Tibial nerve (tissue), 4 donors: ENCODE measurements around the gene ATF2. TPM values are rescaled to one million over a fixed set of nuclear protein-coding genes. Genes with fewer than 3 reads are reported as not detected.

Source experiments
- DNase-seq, 2 donors: peaks; one replicate each; pipeline ENCODE4 v3.0.0-alpha.2; 2019; ENCODE audit warnings: low spot score in 2 of 2
- H3K27ac ChIP-seq, 4 donors: fragments of 200-600 bp; sonication (generic) in 3 of 4; one replicate each; pipeline ENCODE4 v1.5.1; 2017 to 2019; ENCODE audit warnings: mild to moderate bottlenecking in 1 of 4
- H3K27me3 ChIP-seq, 2 donors: fragments of 200-600 bp; sonication (generic) in 1 of 2; one replicate each; pipeline versions ENCODE4 v1.5.1 to v1.6.0; 2017 to 2019
- H3K36me3 ChIP-seq, 3 donors: fragments of 200-600 bp; sonication (generic); one replicate each; pipeline ENCODE4 v1.5.1; 2018 to 2019
- H3K4me1 ChIP-seq, 4 donors: fragments of 200-600 bp; sonication (generic) in 3 of 4; one replicate each; pipeline ENCODE4 v1.5.1; 2017 to 2019
- H3K4me3 ChIP-seq, 4 donors: fragments of 200-600 bp; sonication (generic) in 3 of 4; one replicate each; pipeline ENCODE4 v1.5.1; 2017 to 2019; ENCODE audit warnings: mild to moderate bottlenecking in 1 of 4, moderate library complexity in 1 of 4
- H3K9me3 ChIP-seq, 4 donors: fragments of 200-600 bp; sonication (generic) in 3 of 4; one replicate each; pipeline ENCODE4 v1.5.1; 2017 to 2019
- CTCF ChIP-seq, 5 experiments: fragments of 200-600 bp in 3 of 5; fragments of 450-650 bp in 2 of 5; sonication (generic) in 3 of 5; IDR thresholded peaks; one replicate each; pipeline ENCODE4 v1.5.1; 2016 to 2019; ENCODE audit warnings: antibody characterized with exemption in 5 of 5, mild to moderate bottlenecking in 3 of 5, moderate library complexity in 2 of 5
- EP300 ChIP-seq, 2 donors: sonication (generic); formaldehyde crosslinking; IDR thresholded peaks; one replicate each; pipeline ENCODE4 v1.6.1; 2017; ENCODE audit warnings: antibody characterized with exemption in 2 of 2, mild to moderate bottlenecking in 1 of 2
- POLR2A ChIP-seq, 2 donors: fragments of 450-650 bp; IDR thresholded peaks; one replicate each; pipeline ENCODE4 v1.6.1; 2017; ENCODE audit warnings: antibody characterized with exemption in 2 of 2, mild to moderate bottlenecking in 2 of 2, moderate library complexity in 2 of 2
- WGBS, 2 donors: methylation state at CpG; one replicate each; pipeline ENCODE4 v1.1.5; 2018; 5-methylcytosine and 5-hydroxymethylcytosine counted together
- total RNA-seq, 4 donors: library from RNA; depleted of rRNA; stranded (reverse); fragments of >200 nt; gene quantifications; one replicate each; pipeline ENCODE4 v1.1.0, GENCODE V29; 2016

Gene ATF2
- total RNA-seq, 4 donors from 2014 or later = 44.8 to 69.9 (median 53.2) TPM

- peak overlapping the region; percentile 51 to 94 (median 76) for H3K4me3 ChIP-seq
- peaks cover 0 to 30% (median 11%) of the 10 kb centered on the region in 3 donors for H3K36me3 ChIP-seq
- TF ChIP-seq EP300 (IDR thresholded peaks at IDR 0.05) (no peak), CTCF (IDR thresholded peaks at IDR 0.05) (no peak), POLR2A (IDR thresholded peaks at IDR 0.05) (no peak)
- H3K27me3 ChIP-seq = no peaks in the 10 kb centered on the region
- H3K27ac ChIP-seq = peak overlapping the region; percentile 71 to 91 (median 88)
- H3K9me3 ChIP-seq = no peaks in the 10 kb centered on the region
- H3K4me1 ChIP-seq = peaks cover 0 to 11% (median 5%) of the 10 kb centered on the region in 4 donors
- WGBS, 2 donors = 47 to 49% methylated on average over 5 of the region's 5 CpGs
- DNase-seq = no peak
These were observed 13.9 kb upstream of the ATF2 start for GRCh38 chr2:175181877-175182308.

DNA sequence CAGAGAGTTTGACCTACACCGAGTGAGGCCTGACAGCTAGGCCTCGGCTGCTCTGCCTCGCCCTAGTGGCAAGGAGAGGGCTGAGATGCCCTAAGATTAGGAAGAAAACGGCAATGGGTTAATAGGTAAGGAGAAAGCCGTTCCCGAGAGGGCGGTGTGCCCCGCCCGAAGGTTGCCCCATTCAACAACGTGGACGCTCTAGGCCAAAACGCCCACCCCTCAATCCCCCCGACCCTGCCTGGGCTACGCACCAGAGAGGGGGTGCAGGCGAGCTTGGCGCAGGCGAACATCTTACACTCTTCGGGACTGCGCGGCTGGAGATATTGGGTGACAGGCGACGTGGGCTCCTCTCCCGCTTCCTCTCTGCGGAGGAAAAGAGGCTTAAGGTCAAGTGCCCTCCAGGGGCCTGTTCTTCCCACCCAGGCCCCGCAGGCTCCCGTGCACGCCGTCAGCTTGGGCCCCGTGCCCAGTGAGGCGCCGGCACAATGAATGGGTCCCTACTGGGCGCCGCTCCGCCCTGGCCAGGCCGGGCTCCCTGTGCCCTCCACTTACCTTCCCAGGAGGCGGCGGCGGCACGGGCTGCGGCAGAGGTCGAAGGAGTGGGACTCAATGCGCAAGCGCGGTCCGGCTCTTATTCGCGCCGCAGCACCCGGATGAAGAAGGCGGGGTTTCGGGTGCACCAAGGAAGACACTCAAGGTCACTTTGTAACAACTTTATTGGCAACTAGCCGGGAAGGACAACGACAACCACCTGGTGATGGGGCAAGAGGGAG lies 13.3 kb upstream of the ATF2 start, which contains the start of gene ATP5MC3:
ATP5MC3 (minus strand) TSS at position 607 of the 773 bp plus-strand sequence; CDS start at position 290, 317 bp downstream.
- peak; percentile 87 to 90 for DNase-seq
- no peaks in the 10 kb centered on the region for H3K9me3 ChIP-seq
- TF ChIP-seq CTCF (IDR thresholded peaks at IDR 0.05) (peak in 1 of 5 experiments; percentile 5), POLR2A (IDR thresholded peaks at IDR 0.05) (peak in 1 of 2 donors; percentile 67), EP300 (IDR thresholded peaks at IDR 0.05) (peak; percentile 65 to 89)
- 0 to 2% methylated on average over 46 to 49 of the region's 53 CpGs for WGBS, 2 donors
- H3K27me3 ChIP-seq = no peaks in the 10 kb centered on the region
- peak within 1 kb of the TSS; percentile 51 to 94 (median 76) for H3K4me3 ChIP-seq
- peaks cover 0 to 36% (median 11%) of the 10 kb centered on the region in 3 donors for H3K36me3 ChIP-seq
- peaks cover 0 to 11% (median 5%) of the 10 kb centered on the region in 4 donors for H3K4me1 ChIP-seq
- H3K27ac ChIP-seq = peak within 1 kb of the TSS; percentile 71 to 91 (median 88)

DNA sequence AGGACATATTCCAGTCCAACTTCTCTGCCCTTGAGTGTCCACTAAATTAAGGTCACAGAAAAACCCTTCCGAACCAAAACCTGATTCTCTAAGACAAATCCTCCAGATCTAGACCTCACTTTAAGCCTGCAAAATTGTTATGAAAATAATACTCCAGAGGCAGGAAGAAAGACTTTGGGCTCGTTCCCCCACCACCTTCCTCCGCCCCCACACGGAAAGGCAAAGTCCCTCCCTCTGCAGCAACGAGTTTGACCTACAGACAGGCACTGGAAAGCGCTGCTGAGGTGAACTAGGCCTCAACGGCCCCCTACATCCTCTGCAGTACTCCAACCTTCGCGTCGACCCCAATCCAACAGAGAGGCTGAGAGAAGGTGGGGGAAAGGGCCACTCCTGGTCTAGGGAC lies 12.7 kb upstream of the ATF2 start:
- H3K36me3 ChIP-seq = peaks cover 0 to 41% (median 11%) of the 10 kb centered on the region in 3 donors
- WGBS, 2 donors = 6% methylated on average over 10 of the region's 10 CpGs
- H3K27ac ChIP-seq = peak overlapping the region; percentile 71 to 91 (median 88)
- H3K27me3 ChIP-seq = no peaks in the 10 kb centered on the region
- peak overlapping the region; percentile 51 to 94 (median 76) for H3K4me3 ChIP-seq
- TF ChIP-seq CTCF (IDR thresholded peaks at IDR 0.05) = no peak
- no peak for TF ChIP-seq EP300 (IDR thresholded peaks at IDR 0.05)
- no peak for TF ChIP-seq POLR2A (IDR thresholded peaks at IDR 0.05)
- H3K9me3 ChIP-seq = no peaks in the 10 kb centered on the region
- peaks cover 0 to 11% (median 5%) of the 10 kb centered on the region in 4 donors for H3K4me1 ChIP-seq
- no peak for DNase-seq

- TF ChIP-seq EP300 (IDR thresholded peaks at IDR 0.05) = no peak
- TF ChIP-seq CTCF (IDR thresholded peaks at IDR 0.05) = no peak
- TF ChIP-seq POLR2A (IDR thresholded peaks at IDR 0.05) = no peak
- Histone ChIP-seq H3K27ac (no peak overlapping the region), H3K4me3 (no peak overlapping the region), H3K27me3 (no peaks in the 10 kb centered on the region), H3K9me3 (no peaks in the 10 kb centered on the region), H3K36me3 (peaks cover 0 to 49% (median 11%) of the 10 kb centered on the region in 3 donors), H3K4me1 (peaks cover 0 to 11% (median 5%) of the 10 kb centered on the region in 4 donors)
- WGBS, 2 donors = 74 to 76% methylated on average over 5 of the region's 5 CpGs
- no peak for DNase-seq
These were observed 8.6 kb upstream of the ATF2 start for GRCh38 chr2:175176624-175177023.

DNA sequence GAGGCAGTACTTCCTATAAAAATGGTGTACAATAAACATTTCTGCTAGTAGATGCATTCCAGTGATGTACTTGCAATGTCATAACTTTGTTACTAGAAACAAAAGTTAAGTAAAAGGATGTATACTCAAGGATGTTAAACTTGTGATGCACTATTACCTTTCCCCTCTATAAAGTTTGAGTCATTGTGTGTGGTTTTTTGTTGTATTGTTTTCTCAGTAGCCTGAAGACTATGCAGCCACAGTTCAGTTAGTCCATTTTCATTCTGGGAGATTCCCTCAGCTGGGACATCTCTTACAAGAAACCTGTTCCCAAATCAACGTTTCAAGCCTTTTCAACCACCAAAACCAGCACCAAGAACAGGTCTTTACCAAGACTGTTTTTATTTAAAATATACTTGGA lies 7.9 kb upstream of the ATF2 start:
- TF ChIP-seq CTCF (IDR thresholded peaks at IDR 0.05) (no peak), EP300 (IDR thresholded peaks at IDR 0.05) (no peak), POLR2A (IDR thresholded peaks at IDR 0.05) (no peak)
- Histone ChIP-seq H3K27me3 (no peaks in the 10 kb centered on the region), H3K36me3 (peaks cover 0 to 49% (median 11%) of the 10 kb centered on the region in 3 donors), H3K27ac (no peak overlapping the region), H3K4me1 (peaks cover 0 to 11% (median 4%) of the 10 kb centered on the region in 4 donors), H3K4me3 (no peak overlapping the region), H3K9me3 (no peaks in the 10 kb centered on the region)
- WGBS, 2 donors = 84 to 88% methylated on average over 1 of the region's 1 CpG
- no peak for DNase-seq
